Omental fat pad (tissue), 4 donors: ENCODE data around the gene MAP7. TPM values are rescaled to one million over a fixed set of nuclear protein-coding genes. Genes with fewer than 3 reads are reported as not detected.

Experiments
- ATAC-seq: fragments of 150-250 bp; one replicate; pipeline ENCODE4 v1.9.1; 2016; ENCODE audit warnings: mild to moderate bottlenecking, moderate library complexity; ENCODE audit not compliant: low FRiP score
- DNase-seq: peaks from one replicate; pipeline ENCODE4 v3.0.0-alpha.2; 2019; ENCODE audit warnings: low spot score
- CTCF ChIP-seq, 3 donors: fragments of 450-650 bp; IDR thresholded peaks; one replicate each; pipeline ENCODE4 v1.5.1; 2016 to 2017; ENCODE audit warnings: antibody characterized with exemption in 3 of 3, mild to moderate bottlenecking in 3 of 3, moderate library complexity in 2 of 3
- total RNA-seq, 4 donors: library from RNA; depleted of rRNA; stranded (reverse); fragments of >200 nt; gene quantifications; one replicate each; pipeline ENCODE4 v1.1.0, GENCODE V29; 2016

The MAP7 gene
- total RNA-seq, 4 donors from 2014 or later = 2.2 to 5.3 (median 4.5) TPM

- no peak for TF ChIP-seq CTCF (IDR thresholded peaks at IDR 0.05)
- ATAC-seq (no peak), DNase-seq (no peak)
Observed at GRCh38 chr6:136508725-136509392, 41.4 kb downstream of the MAP7 start.

- ATAC-seq = no peak
- no peak for DNase-seq
- TF ChIP-seq CTCF (IDR thresholded peaks at IDR 0.05) = no peak
Observed at GRCh38 chr6:136506124-136506799, 44.0 kb downstream of the MAP7 start.

- DNase-seq = no peak
- no peak for TF ChIP-seq CTCF (IDR thresholded peaks at IDR 0.05)
Observed at GRCh38 chr6:136503303-136504029, 46.8 kb downstream of the MAP7 start.

GRCh38 chr6:136502786-136503185 lies 47.4 kb downstream of the MAP7 start:
- TF ChIP-seq CTCF (IDR thresholded peaks at IDR 0.05) = no peak
- ATAC-seq (no peak), DNase-seq (no peak)

More at GRCh38 chr6:136503303-136504029, 46.8 kb downstream of the MAP7 start:
- no peak for ATAC-seq

GRCh38 chr6:136501514-136501913 lies 48.7 kb downstream of the MAP7 start:
- no peak for ATAC-seq
- no peak for DNase-seq
- TF ChIP-seq CTCF (IDR thresholded peaks at IDR 0.05) = no peak

GRCh38 chr6:136501096-136501495 lies 49.1 kb downstream of the MAP7 start:
- no peak for TF ChIP-seq CTCF (IDR thresholded peaks at IDR 0.05)
- ATAC-seq = no peak
- no peak for DNase-seq
